A549 treated with AZD2906 at 1 μM for 4 hours (cell line): ENCODE measurements around the gene WDR17. TPM values are rescaled to one million over a fixed set of nuclear protein-coding genes. Genes with fewer than 3 reads are reported as not detected.

ENCODE experiments used
- total RNA-seq: library from RNA; stranded (reverse); fragments of 200-300 nt; extraction: Qiagen RNA extraction; gene quantifications from 5 replicates; pipeline ENCODE4 v1.2.3, GENCODE V29; 2022

The WDR17 gene
- 1.1 to 1.9 TPM (median 1.3 TPM) in 5 replicates for total RNA-seq

GRCh38 chr4:176065435-176066291 lies at the start of gene WDR17:
Gene WDR17, plus strand, starts transcription at chr4:176065841. Its CDS starts 45,740 bp downstream, at chr4:176111581.

GRCh38 chr4:176195184-176195978 lies 129.7 kb downstream of the WDR17 start, which contains the start of gene SPATA4:
Gene SPATA4, minus strand, starts transcription at chr4:176195585. Its CDS starts 23 bp downstream, at chr4:176195562.

Other genes starting within 250 kb of the WDR17 start
- gene SPATA4, start 129.7 kb downstream of the WDR17 start, total RNA-seq = 0.13 to 0.45 TPM (median 0.24 TPM) in 5 replicates
- gene ASB5, start 203.4 kb downstream of the WDR17 start, total RNA-seq = 0.03 to 0.08 TPM in 2 of 5 replicates, not detected in the others